GM18498 (cell line): Measurements from ENCODE around the gene PCLO.
A peak's percentile ranks its signal among the peaks of the same experiment; 100 is the strongest.
"Not testable (repeated sequence)": the region's sequence is repeated elsewhere in the genome, so short reads cannot be mapped to it uniquely, and the experiment has no call there.

Experiments used
- ATAC-seq: cut with Tn5 transposase; IDR thresholded peaks from one replicate; pipeline ENCODE4 v1.9.1; 2021; ENCODE audit warnings: mild to moderate bottlenecking, moderate library complexity; ENCODE audit not compliant: unreplicated experiment

Gene PCLO

DNA sequence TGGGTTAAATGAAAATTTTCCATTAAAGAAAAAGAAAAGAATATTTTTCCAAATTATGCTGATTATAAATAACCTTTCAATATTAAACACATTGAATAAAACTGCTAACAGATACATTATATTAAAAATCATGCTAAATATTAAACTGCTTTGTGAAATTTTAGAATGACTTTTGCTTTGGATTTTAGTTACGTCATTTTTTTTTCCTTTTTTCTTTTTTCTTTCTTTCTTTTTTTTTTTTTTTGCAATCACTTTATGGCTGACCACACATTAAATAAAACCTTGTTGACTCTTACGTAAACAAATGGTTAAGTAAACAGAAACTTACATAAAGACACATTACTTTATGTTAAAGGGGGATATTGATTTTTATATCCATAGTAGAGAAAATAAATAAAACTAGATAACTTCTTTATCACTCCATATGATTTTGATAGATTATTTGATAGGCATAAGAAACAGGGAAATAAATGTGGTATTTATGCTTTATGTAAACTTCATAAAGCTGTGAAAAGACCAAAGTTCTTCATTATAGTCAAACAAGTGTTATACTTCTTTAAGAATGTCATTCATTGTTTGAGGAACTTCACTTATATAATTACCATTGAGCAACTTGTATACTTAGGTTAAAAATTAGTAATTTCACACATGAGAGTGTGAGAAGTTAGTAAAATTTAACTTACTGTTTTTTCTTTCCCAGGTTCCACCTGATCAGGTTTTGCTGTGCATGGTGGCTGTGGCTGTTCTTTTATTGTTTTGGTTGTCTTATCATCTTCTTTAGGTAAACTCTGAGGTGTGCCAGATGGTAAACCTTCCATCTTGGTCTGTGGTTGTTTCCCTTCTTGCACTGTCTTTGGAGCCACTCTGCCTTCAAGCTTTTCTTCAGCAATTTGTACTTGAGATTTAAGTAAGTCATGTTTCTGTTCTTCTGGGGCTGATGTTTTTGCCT is 197.3 kb downstream of the PCLO start:
- no peak for ATAC-seq

DNA sequence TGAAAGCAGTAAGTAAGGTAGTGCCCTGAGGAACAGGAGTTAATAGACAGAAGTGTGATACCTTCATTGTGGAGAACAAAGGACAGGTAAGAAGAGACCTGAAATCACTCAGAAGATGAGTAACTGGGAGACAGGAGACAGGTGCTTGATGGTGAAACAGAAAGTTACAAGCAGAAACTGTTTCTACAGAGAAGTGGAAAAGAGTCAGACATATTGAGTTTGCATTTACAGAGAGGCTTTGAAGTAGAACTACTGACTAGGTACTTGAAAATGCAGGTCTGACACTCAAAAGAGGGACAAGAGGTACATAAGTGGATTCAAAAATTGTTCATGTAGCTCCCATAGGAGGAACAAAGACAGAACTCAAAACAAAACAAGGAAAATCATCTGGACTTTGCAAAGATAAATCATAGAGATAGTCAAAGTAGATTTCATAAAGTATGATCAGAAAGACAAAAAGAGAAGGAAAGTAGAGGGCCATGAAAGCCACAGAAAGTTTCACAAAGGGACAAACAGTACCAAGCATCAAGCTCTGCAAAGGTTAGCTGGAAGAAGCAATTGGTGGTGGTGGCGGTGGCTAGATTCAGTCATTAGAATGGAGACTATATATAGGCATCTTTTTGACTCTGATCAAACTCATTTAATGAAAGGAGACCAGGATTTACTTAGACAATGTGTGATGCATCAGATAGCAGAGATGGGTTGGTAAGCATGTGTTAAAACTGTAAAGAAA is 198.4 kb downstream of the PCLO start:
- ATAC-seq: peak; percentile 87

DNA sequence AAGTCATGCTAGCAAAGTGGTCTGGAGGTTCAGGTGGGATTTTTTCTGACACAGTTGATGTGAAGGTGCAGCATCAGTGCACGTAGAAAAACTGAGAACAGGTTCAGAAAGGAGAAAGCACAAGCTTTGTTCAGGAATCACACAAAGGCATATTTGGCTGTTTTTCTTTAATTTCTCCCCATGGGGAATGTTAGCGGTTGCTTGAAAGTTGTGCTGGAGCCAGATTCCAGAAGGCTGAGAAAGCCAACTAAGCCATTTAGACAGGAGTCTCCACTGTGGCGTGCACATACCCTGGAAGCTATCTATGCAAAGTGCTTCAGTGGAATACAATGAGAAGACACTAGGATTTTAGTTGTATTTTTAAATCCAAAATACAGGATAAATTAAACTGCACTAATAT is 201.4 kb downstream of the PCLO start:
- ATAC-seq: no peak

DNA sequence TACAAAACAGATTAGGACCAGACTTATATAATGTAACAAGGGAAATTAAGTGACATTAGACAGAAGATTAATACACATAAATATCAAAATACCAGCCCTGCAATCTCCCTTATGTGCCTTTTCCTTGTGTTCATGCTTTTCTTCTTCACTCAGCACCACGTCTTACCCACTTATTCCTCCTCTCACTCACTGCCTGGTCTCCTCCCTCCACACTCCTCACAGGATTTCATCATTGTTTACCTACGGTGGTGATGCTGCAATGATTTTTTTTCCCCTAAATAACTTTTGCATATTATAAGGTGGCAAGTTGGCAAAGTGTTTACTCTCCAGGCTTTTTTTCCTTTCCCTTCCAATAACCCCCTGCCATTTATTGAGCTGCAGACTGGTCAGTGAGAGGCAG is 203.2 kb downstream of the PCLO start:
- no peak for ATAC-seq

DNA sequence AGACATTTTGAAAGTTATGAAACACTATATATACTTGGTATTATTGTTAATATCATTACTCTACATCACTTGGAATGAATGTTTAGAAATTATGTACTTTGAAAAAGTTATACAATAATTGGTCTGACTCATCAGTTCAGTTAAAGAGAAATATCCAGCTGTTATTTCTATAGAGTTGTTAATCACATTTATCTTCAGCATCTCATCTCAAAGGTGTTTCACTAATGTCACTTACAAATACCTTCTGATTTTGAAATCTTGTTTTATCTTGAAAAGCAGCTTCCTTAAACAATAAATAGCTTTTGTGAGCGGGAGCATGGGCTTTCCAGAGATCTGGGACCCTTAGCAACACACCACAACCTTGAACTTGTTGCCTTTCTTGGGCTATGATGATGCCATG is 205.2 kb downstream of the PCLO start:
- ATAC-seq: no peak

DNA sequence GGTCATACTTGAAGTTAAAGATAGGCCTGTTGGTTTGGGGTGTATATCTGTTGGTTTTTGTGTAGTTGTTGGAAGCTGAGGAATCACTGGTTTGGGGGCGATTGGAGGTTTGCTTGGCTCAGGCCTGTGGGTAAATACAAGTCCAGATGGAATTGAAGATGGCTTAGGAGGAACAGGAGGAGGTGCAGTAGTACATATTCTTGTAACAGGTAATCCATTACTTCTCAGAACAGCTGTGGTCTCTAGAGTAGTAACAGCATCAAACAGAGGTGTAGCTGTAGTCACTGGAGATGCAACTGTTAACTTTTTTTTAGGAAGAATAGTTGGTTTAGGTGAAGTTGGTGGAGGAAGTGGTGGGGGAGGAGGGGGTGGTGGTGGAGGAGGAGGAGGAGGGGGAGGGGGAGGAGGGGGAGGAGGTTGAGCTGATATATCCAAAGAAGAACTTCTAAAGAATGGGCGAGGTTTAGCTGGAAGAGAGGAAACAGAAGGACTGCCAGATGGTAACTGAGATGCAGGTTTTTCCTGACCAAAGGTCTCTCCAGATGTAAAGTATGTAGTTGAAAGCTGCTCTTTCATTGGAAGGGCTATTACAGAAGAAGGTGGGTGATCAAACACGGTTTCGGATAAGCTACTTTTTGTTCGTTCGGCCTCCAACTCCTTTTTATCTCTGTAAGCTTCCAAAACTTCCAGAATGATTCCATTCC is 209.2 kb downstream of the PCLO start:
- no peak for ATAC-seq

DNA sequence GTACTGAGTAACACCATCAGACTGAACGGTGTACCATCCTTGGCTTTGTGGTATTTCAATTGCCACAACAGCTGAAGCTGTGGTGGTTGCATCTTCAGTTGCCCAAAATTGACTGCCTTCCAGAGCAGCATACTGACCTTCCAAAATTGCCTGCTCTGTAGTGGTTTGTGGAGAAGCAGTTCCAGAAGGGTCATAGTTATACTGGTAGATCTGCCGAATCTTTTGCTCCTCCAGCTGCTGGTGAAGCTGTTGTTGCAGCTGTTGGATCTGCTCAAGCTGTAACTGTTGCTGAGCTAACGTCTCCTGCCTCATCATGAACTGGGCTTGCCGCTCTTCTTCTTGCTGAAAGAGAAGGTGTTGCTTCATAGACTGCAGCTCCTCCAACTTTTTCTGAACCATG is 212.2 kb downstream of the PCLO start:
- no peak for ATAC-seq

DNA sequence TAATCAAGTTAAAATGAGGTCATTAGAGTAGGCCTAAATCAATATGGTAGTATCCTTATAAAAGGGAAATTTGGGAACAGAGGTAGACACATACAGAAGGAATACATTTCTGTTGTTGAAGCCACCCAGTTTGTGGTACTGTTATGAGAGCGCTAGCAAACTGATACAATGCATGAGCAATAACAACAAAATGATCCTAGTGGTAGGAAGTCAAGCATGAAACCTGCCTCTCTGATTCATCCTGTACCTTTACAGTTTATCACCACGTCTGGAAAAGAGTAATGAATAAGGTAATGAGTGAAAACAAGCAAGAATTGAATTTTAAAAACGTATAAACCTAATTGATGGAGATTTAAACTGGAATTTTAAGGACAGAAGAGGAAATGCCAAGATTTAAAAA is 217.2 kb downstream of the PCLO start:
- no peak for ATAC-seq

DNA sequence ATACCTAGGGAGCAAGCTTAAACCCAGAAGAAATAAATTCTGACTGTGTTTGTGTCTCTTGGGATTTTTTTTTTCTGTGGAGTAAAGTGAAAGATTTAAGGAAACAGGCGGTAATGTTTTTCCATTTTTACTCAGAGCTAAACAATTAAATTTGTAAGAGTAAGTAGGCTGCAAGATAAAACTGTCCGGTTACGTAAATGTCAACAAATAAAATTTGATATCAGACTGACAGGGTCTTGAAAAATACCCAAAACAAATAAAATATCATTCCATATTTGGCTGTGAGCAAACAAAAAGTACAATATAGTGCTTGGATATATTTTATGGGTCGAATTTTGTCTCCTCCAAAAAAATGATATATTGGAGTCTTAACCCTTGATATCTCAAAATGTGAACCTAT is 217.6 kb downstream of the PCLO start:
- no peak for ATAC-seq

DNA sequence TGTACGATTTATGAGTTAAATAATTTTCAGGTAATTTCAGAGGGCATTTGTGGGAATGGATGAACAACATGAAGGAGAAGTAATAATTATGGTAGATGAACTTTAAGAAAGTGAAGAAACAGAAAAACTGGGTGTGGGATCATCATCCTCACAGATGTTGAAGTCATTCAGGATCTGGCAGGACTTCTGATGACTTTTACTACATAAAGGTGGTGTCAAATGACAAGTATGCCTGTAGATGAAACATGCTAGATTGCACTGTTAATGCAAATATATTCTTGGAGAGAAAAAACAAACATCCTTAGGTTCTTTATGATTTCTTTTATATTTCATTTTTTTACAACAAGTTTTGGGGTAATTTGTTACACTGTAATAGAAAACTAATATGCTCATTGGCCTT is 230.2 kb downstream of the PCLO start:
- no peak for ATAC-seq

DNA sequence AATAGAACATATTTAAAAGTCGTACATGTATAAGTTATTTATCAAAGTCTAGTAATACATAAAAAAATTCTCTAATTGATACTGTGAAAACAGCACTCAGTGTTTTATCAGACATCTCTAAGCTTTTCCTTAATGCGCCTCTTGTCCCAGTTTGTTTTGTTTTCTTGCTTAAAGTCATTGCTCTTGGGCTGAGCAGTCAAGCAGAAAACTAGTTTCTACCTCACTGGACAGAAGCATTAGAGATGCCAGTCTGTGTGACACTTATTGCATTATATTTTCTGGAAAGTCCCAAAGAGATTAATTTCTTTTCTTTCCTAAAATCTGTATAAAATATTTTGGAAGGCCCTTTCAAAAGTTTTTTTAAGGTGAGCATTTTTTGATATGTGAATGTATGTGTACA is 236.2 kb downstream of the PCLO start:
- no peak for ATAC-seq

DNA sequence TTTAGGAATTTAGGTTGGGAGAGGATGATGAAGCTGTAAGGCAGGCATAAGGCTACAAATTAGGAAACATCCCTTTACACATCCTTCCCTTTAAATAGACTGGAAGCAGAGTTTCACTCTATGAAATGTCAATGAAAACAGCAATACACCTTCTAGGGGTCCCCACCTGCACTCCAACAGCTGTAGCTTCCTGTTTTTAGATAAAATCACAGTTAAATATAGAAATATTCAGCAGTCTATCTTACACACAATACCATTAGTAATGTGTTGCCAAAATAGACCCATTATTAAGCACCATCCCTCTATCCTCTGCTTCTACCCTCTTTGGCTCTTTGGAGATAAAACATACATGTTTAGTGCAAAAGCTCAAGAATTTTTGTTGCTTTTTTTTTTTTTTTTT is 237.4 kb downstream of the PCLO start:
- no peak for ATAC-seq

DNA sequence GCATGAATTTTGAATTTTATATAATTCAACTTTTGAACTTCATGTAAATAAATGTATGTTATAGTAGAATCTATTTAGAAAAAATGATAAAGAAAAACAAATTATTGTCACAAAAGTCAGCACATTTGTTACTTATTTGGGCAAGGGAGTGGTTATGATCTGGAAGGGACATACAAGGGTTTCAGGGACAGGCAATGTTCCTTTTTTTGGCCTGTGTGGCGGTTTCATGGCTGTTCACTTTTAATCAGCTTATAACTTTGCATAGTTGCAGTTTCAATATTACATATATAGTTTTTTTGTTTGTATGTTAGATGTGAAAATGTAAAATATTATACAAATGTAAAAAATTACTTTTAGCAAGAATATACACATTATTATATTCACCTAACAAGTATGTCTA is 256.2 kb downstream of the PCLO start:
- no peak for ATAC-seq

DNA sequence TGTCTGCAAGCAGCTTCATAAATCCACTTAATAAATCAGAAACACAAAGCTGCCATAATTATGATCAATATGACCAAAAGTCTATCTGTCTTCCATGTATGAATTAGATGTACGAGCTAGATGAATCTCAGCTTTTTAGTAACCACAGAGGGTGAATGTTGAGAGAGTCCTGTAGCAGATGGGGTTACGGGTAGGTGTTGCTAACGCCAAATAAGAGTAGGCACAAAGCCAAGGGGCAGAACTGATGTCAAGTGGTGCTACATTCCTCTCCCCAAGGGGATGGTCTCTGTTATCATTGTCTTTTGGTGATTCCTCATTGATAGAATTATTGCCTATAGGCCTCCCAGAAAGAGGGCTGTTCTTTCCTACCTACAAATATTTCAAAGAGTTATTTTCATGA is 257.8 kb downstream of the PCLO start:
- no peak for ATAC-seq

DNA sequence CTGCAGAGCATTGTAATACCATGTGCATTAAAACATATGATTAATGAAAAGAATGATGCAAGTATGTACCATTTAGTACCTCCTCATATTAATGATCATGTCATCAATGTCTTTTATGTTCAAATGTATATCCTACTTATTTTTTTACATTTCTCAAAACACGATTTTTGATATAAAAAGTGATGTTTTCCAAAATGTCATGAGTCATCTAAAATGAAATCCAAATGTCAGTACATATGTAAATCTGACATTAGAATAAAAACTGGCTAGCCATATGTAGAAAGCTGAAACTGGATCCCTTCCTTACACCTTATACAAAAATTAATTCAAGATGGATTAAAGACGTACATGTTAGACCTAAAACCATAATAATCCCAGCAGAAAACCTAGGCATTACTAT is 261.6 kb downstream of the PCLO start:
- not testable (repeated sequence) for ATAC-seq

DNA sequence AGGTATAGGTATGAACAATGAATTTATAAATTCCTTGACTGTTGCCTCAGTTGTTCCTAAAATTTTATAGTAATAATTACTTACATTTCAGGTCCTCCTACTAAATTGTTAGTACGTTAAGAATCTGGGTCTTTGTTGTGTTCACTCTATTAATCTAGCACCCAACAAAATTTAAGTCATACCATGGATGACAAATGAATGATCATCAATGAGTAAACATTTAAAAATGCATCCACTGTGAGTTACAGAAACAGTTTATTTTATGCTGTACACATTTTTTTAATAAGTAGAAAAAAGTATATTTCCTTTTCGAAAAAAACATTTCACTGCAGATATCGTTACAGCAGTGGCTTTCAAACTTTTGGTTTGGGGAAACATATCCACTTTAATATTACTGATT is 265.2 kb downstream of the PCLO start:
- no peak for ATAC-seq

DNA sequence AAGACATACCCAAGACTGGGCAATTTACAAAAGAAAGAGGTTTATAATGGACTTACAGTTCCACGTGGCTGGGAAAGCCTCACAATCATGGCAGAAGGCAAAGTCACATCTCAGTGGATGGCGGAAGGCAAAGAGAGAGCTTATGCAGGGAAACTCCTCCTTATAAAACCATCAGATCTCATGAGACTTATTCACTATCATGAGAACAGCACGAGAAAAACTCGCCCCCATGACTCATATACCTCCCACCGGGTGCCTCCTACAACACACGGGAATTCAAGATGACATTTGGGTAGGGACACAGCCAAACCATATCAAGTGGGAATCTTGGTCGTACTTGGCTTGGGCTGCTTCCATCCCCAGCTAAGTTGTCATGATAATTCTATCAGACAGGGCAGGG is 268.3 kb downstream of the PCLO start:
- ATAC-seq: not testable (repeated sequence)

DNA sequence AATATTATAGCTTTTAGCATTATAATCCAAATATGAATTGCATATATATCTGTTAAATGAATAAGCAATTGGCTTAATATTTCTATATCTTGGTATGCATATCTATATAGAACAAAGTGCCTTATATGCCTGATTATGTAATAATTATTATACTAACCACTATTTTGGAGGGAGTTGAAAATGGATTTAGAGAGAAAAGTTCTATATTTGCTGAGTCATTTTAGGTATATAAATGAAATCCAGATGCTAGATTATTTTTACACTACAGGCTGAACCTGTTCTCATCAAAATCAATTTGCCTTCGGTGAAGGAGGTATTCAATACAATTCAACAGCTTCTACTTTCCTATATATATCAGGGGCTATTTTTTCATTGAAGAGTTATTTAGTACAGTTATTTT is 276.4 kb downstream of the PCLO start:
- ATAC-seq: no peak

DNA sequence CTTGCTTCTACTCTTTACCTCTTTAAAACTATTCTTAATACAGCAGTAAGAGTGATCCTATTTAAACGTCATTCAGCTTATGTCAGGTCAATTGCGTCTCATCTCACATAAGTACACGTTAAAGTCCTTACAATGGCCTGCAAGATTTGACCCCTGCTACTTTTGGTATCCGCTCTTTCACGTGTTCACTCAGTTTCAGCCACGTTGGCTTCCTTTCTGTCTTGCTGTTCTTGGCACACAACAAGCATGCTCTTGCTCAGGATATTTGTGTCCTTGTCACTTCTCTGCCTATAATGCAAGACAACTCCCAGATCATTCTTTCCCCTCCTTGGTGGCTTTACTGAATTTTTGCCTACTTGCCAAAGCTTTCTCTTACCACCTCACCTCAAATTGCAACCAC is 296.8 kb downstream of the PCLO start:
- no peak for ATAC-seq

DNA sequence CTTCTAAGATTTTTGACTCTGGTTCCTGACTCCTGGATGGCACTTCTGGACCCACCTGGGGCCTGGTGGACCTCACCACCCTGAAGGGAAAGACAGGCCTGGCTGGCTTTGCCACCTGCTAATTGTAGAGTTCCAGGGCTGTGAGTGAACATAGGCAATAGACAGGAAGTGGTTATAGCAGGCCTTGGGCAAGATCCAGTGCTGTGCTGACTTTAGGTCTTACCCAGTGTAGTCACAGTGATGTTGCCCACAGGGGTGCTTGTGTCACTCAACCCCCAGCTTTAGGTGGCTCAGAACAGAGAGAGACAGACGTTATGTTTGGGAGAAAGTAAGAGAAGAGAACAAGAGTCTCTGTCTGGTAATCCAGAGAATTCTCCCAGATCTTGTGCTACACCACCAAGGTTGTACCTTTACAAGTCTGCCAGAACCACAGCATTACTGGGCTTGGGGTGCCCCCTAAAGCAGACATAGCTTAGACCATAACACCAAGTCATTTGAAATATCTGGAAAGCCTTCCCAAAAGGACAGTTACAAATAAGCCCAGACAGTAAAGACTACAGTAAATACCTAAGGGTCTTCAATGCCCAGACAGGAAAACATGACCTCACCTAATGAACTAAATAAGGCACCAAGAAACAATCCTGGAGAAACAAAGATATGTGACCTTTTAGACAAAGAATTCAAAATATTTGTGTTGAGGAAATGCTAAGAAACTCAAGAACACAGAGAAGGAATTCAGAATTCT is 303.4 kb downstream of the PCLO start:
- no peak for ATAC-seq

DNA sequence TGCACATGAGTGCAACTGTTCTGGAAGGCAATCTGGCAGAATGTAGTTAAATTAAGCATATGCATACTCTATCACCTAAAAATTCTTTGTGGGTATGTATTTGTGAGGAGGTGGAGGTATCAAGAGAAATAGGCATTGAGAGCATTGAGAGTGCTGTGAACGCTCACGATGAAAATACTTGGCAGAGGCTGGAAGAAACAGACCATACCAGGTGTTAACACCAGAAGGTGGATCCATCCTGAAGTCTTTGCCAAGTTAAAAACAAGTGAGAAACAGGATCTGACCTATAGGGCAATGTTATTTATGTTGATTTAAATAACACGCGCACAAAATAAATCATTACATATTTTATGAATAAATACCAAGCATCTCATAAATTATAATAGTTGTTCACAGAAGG is 311.6 kb downstream of the PCLO start:
- no peak for ATAC-seq
